ENCODE measurements around the gene EPHX1.

DNA sequence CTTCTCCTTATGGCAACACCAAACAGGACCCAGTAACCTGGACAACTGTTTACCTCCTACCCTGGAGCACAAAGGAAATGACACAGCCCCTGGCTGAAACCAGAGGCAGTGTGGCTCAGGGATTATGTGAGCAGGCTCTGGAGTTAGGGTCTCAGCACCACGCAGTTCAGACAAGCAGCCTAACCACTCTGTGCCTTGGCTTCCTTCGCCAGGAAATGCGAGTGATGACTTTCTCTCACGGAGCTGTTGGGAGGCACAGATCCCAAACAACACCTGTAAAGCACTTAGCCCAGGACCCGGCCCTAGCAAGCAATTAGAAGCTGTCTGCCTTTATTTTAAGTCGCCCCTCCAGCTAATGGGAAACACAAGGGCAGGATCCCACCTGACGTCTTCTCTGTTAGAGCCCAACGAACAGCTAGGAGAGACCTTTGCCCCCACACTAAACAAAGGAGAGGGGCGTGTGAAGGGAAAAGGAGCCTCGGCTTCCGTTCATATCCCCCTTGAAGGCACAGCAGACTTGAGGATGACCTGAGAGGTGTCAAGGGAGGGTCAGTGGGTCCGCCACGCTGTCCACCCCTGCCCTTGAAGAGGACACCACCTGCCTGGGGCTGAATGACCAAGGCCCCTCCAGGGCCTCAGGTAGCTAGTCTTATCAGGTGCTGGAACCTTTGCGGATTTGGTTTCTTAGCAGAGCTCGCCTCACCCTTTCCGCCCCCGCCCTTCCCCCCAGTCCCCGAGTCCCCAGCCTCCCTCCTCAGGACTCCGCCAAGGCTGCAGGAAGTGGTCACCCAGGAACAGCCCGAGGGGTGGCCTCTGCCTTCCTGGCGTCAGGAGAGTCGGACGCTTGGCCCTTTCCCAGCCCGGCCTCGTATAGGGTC is 71.4 kb downstream of the EPHX1 start:
- TF ChIP-seq, protein P1, sequence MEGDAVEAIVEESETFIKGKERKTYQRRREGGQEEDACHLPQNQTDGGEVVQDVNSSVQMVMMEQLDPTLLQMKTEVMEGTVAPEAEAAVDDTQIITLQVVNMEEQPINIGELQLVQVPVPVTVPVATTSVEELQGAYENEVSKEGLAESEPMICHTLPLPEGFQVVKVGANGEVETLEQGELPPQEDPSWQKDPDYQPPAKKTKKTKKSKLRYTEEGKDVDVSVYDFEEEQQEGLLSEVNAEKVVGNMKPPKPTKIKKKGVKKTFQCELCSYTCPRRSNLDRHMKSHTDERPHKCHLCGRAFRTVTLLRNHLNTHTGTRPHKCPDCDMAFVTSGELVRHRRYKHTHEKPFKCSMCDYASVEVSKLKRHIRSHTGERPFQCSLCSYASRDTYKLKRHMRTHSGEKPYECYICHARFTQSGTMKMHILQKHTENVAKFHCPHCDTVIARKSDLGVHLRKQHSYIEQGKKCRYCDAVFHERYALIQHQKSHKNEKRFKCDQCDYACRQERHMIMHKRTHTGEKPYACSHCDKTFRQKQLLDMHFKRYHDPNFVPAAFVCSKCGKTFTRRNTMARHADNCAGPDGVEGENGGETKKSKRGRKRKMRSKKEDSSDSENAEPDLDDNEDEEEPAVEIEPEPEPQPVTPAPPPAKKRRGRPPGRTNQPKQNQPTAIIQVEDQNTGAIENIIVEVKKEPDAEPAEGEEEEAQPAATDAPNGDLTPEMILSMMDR (IDR thresholded peaks at IDR 0.05) = no peak
- no peak for TF ChIP-seq ZFX (IDR thresholded peaks at IDR 0.05; ENCODE audit: borderline replicate concordance)
